ENCODE results near the gene SHROOM4.

SHROOM4 gene

GRCh38 chrX:50705042-50705441, 109.0 kb downstream of the SHROOM4 start:
- DNase-seq (ENCODE audit: low spot score) = no peak

- DNase-seq (ENCODE audit: low spot score) = no peak
These were observed 109.6 kb downstream of the SHROOM4 start for GRCh38 chrX:50704360-50704759.

- DNase-seq (ENCODE audit: low spot score) = no peak
These were observed 113.1 kb downstream of the SHROOM4 start for GRCh38 chrX:50700921-50701320.

DNA sequence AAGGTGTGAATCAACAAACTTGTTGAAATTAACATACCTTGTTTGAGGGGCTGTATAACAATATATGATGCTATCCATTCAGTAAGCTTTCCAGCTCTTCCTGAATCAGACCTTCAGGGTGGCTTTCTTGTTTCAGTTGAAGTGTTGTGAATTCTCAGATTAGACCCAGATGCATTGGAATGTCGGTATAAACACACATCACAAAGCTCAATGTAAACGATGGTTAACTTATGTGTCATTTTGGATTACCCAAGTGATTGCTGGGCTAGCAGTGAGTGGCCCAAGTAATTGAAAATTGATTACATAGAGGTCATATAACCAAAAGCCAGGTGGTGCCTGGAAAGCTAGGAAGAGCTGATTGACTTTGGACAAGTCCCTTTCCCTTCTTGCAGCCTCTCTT, 115.0 kb downstream of the SHROOM4 start:
- no peak for DNase-seq (ENCODE audit: low spot score)

- no peak for DNase-seq (ENCODE audit: low spot score)
These were observed 116.3 kb downstream of the SHROOM4 start for GRCh38 chrX:50697691-50698090.

DNA sequence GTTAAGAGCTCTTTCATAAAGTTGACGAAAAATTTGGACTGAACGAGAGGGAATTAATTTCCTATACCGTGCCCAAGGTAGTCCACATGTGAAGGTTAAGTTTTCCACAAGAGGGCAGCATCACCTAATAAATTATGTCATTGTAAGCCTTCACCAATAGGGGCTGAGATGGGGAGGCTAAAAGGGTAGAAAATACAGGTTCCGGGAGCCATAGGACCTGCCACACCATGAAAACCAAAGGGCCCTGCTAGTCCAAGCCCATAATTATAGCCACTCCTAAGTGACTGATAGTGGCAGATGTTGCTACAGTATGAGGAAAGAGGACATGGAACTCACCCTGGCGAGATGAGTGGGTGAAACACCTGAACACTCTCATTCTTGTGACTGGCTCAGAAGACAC, 122.2 kb downstream of the SHROOM4 start:
- DNase-seq (ENCODE audit: low spot score) = peak; percentile 14

- DNase-seq (ENCODE audit: low spot score) = no peak
These were observed 129.1 kb downstream of the SHROOM4 start for GRCh38 chrX:50684871-50685270.

DNA sequence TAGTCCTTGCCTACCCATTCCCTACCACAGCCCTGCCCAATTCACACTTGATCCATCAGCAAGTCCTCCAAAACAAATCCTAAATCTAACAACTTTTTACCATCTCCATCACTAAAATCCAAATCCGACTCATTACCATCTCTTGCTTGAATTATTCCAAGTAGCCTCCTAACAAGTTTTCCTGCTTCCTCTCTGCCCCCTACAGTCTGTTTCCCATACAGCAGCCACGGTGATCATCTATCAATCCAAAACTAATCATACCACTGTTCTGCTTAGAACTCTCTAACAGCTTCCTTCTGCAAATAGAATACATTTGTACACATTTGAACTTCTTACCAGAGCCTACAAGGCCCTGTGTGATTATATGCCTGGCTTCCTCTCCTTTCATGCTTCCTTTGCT, 133.0 kb downstream of the SHROOM4 start:
- DNase-seq (ENCODE audit: low spot score) = no peak

DNA sequence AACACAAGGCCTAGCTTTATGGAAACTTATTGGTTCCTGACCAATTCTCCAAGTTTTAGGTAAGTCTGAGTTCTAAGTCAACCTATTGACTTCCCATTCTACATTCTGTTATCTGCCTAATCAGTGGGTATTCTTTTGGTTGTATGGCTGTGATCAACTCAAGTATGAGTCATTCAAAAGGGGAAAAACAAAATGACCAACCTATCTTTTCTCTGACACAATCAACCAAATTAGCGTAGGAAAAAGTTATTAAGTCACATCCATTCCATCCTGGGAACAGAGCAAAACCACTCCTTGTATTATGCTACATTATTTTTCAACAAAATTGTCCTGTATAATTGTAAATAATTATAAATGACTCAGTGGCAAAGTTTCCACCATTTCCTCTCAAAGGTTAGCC, 136.2 kb downstream of the SHROOM4 start:
- no peak for DNase-seq (ENCODE audit: low spot score)

- no peak for DNase-seq (ENCODE audit: low spot score)
These were observed 142.3 kb downstream of the SHROOM4 start for GRCh38 chrX:50671661-50672060.

GRCh38 chrX:50668860-50669259, 145.1 kb downstream of the SHROOM4 start:
- DNase-seq (ENCODE audit: low spot score) = no peak

DNA sequence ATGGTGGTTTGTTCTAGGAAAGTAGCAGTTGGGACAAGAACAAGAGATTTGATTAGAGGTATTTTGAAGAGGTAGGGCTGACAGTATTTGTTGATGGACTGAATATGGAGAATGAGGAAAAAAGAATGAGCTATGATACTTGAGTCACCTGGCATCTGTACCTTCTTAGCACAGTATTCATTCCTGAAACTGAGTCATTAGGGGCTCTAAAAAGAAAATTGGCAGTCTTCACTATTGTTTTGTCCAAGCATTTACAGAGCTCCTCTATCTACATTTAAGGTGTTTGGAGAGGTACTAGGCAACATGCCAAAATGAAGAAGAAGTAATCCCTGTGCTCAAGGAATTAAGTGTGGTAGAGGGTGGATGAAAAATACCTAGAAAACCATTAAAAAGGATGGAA, 165.8 kb downstream of the SHROOM4 start:
- DNase-seq (ENCODE audit: low spot score) = no peak

DNA sequence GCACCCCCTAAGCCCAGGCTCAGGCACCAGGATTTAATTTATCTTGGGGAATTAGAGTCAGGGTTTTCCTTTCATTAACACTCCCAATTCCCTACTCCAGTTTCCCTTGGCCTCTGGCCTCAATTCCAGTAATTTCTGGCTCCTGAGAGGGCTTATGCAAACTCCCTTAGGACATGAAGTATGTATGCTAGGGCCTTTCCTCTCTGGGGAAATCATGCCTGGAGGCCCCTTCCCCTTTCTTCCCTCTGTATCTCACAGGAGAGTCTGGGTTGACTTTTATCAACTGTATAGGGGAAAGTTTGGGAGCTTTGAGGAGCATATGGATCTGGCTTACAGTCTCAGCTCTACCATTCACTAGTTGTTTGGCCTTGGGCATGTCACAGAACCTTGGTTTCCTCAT, 169.5 kb downstream of the SHROOM4 start:
- DNase-seq (ENCODE audit: low spot score) = no peak

DNA sequence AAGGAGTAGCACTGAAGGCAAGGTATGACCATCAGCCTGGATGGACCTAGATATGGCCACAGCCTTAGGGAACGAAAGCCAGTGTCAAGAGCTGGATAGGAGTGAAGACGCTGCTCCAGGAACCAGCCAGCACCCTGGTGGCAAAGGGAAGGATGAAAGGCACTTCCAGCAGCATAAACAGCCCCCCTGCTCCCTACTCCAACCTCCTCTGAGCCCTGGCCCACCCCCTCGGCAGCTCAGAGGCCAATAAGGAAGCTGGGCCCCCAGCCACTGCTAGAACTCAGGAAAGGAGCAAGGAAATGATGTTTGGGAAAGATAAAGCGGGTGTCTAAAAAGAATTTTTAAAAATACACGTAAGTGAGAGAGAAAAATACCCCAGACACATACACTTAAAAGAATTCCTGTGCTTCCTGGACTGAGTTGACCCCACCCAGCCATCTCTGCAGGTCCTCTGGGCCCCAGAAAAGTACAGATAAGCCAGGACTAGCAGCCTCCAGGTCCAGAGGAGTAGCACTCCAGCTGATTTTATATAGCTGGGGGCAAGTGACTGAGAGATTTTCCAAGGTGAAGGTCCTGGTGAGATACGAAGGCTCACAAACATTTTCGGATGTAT, 170.4 kb downstream of the SHROOM4 start:
- no peak for DNase-seq (ENCODE audit: low spot score)

GRCh38 chrX:50638123-50638522, 175.9 kb downstream of the SHROOM4 start:
- no peak for DNase-seq (ENCODE audit: low spot score)

DNA sequence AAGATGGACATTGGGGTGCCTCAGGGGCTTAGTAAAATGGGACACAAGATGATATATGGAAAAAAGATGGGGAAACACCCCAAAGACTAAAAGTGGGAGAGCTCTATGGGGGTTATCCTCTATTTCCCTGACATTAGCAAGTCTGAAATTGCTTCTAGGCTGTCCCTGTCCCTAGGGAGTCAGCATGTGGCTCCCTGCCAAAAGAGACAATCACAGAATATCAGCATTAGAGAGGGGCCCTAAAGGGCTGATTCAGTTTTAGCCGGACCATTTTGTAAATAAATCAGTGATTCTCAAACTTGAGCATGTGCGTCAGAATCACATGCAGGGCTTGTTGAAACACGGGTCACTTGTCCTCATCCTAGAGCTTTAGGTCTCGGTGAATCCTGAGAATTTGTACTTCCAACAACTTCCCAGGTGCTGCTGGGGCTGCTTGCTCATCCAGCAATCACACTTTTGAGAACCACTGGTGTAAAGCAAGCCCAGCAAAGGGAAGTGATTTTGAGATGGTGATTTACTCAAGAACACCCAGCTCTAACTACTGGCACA, 178.1 kb downstream of the SHROOM4 start:
- no peak for DNase-seq (ENCODE audit: low spot score)

GRCh38 chrX:50635162-50635561, 178.8 kb downstream of the SHROOM4 start:
- no peak for DNase-seq (ENCODE audit: low spot score)

DNA sequence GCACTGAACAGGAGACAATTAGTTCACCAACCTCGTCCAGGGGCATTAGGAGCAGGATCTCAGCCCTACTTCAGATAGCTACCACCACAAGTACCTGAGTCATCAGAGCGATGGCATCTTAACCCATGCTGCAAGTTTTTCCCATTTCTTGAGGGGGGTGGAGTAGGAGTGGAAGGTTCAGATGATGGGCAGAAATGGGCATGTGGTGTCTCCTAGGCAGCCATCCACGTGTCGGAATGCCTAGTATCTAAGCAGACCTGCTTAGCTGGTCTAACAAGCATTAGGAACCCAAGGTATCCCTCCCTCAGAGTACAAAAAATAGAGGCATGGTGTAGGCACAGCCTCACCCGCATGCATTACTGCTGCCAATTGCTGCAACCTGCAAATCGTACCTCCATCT, 184.2 kb downstream of the SHROOM4 start:
- DNase-seq (ENCODE audit: low spot score) = no peak

DNA sequence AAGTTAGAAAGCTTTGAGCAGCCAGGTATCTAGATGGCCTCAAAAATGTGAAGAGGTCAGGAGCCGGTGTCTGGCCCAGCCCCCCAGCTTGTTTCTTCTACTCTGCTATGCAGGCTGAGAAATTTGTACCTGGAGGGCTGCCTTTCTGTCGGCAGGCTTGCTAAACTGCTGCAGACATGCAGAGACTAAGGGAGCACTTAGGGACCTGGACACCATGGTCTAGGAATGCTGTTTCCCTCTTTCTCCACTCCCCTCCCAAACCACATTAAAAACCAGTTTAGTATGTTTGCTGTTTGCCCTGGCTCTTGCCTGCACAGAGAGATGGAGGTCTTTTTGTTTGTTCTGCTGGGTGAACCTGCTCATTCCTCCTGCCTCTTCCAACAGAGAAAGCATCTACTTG, 186.3 kb downstream of the SHROOM4 start:
- DNase-seq (ENCODE audit: low spot score) = no peak

- no peak for DNase-seq (ENCODE audit: low spot score)
These were observed 187.6 kb downstream of the SHROOM4 start for GRCh38 chrX:50626432-50626831.

DNA sequence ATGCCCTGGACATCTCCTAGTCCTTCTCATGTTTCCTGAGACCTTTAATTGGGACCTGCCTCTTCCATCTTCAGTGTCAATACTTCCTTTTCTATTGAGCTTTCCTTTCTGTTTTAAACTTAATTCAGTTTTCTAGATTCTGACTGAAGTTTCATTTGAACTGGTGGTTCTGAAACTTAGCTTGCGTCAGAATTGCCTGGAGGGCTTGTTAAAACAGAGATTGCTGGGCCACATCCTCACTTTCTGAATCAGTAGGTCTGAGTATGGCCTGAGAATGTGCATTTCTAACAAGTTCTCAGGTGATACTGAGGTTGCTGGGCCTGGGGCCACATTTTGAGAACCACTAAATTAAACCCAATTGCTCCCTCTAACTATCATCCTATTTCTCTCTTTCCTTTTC, 191.2 kb downstream of the SHROOM4 start:
- no peak for DNase-seq (ENCODE audit: low spot score)

- no peak for DNase-seq (ENCODE audit: low spot score)
These were observed 195.0 kb downstream of the SHROOM4 start for GRCh38 chrX:50618788-50619558.

DNA sequence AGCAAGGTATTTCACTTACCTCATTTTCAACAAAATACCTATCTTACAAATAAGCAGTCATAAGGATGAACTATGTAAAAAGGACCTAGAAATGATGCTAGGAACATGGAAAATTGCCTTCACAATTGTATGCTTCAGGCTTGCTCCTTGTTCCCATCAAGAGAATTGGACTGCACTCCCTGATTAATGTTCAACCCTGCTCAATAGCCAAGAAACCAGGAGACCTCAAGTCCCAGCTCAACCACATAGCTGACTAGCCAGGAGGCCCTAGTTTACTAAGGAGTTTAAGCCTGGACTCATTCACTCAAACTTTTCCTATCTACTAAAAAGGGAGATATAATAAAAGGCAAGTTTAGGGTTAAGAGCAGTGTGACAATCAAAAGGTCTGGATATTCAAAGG, 196.8 kb downstream of the SHROOM4 start:
- DNase-seq (ENCODE audit: low spot score) = no peak

Measured in hematopoietic multipotent progenitor cell treated with erythropoietin and hydrocortisone succinate and interleukin-3 and kit ligand, for 17 days (in vitro differentiated cells).